Right ventricle myocardium inferior (tissue), 1 donor: ENCODE results near the gene RYR1. TPM values are rescaled to one million over a fixed set of nuclear protein-coding genes. Genes with fewer than 3 reads are reported as not detected.
A peak's percentile ranks its signal among the peaks of the same experiment; 100 is the strongest.
"Not testable (repeated sequence)": the region's sequence is repeated elsewhere in the genome, so short reads cannot be mapped to it uniquely, and the experiment has no call there.

Experiments
- ATAC-seq: fragments of 200-7000 bp; cut with Tn5 transposase; one replicate; pipeline ENCODE4 v1.9.1; 2020; ENCODE audit warnings: mild to moderate bottlenecking, moderate library complexity
- DNase-seq: peaks from one replicate; pipeline ENCODE4 v3.0.0; 2021; ENCODE audit errors: missing footprints
- intact Hi-C: fragments of 100-400 bp; cut with DNase I; formaldehyde crosslinking; loops from one replicate; pipeline ENCODE4 v1.11.0; 2022
- total RNA-seq: library from RNA; stranded (reverse); fragmentation: NEBNext Ultra II Directional; extraction: Animal tissue kit (Norgen Biotek cat#: 25700); gene quantifications from one replicate; pipeline ENCODE4 v1.2.1, GENCODE V29; 2021
- donor health status: DM: no; HTN: yes; CAD: no; lungs with severe emphysema.

RYR1 gene
- total RNA-seq, 1 donor from 2014 or later = 0.81 TPM

GRCh38 chr19:38543807-38544568 lies 110.5 kb downstream of the RYR1 start:
- intact Hi-C loops = loop anchor here (1.0 kb wide), 1 partner anchor 386 kb away; the partner anchor contains the start of genes MRPS12 and SARS2
- DNase-seq (no peak), ATAC-seq (peak; percentile 79)

- intact Hi-C loops = loop anchor here (1.0 kb wide), 1 partner anchor 386 kb away; the partner anchor contains the start of genes MRPS12 and SARS2
- DNase-seq = no peak
- ATAC-seq = no peak
These were observed 111.3 kb downstream of the RYR1 start for GRCh38 chr19:38544569-38545315.

GRCh38 chr19:38545596-38545995 lies 112.1 kb downstream of the RYR1 start:
- ATAC-seq = no peak
- DNase-seq = no peak
- intact Hi-C loops = no loop called here

- DNase-seq (no peak), ATAC-seq (no peak)
- intact Hi-C loops = no loop called here
These were observed 113.9 kb downstream of the RYR1 start for GRCh38 chr19:38547421-38547820.

GRCh38 chr19:38549061-38549460 lies 115.6 kb downstream of the RYR1 start:
- ATAC-seq (no peak), DNase-seq (no peak)
- intact Hi-C loops = no loop called here

GRCh38 chr19:38549942-38550341 lies 116.5 kb downstream of the RYR1 start:
- intact Hi-C loops = no loop called here
- DNase-seq (no peak), ATAC-seq (no peak)

- no peak for DNase-seq
- intact Hi-C loops = no loop called here
- ATAC-seq = no peak
These were observed 116.9 kb downstream of the RYR1 start for GRCh38 chr19:38550376-38550775.

- DNase-seq = no peak
- intact Hi-C loops = no loop called here
- no peak for ATAC-seq
These were observed 117.9 kb downstream of the RYR1 start for GRCh38 chr19:38551450-38551813.

- intact Hi-C loops, DNase-seq, ATAC-seq: not testable (repeated sequence)
These were observed 119.7 kb downstream of the RYR1 start for GRCh38 chr19:38553239-38553638.

- DNase-seq = no peak
These were observed 121.2 kb downstream of the RYR1 start for GRCh38 chr19:38554676-38555141.

GRCh38 chr19:38555200-38555599 lies 121.7 kb downstream of the RYR1 start:
- no peak for DNase-seq
- no peak for ATAC-seq
- intact Hi-C loops = no loop called here

More at GRCh38 chr19:38554676-38555141, 121.2 kb downstream of the RYR1 start:
- intact Hi-C loops = no loop called here
- no peak for ATAC-seq

- intact Hi-C loops = no loop called here
- DNase-seq (no peak), ATAC-seq (no peak)
These were observed 123.2 kb downstream of the RYR1 start for GRCh38 chr19:38556521-38557174.

- DNase-seq = no peak
- no peak for ATAC-seq
- intact Hi-C loops = no loop called here
These were observed 123.8 kb downstream of the RYR1 start for GRCh38 chr19:38557205-38557799.

- DNase-seq, intact Hi-C loops, ATAC-seq: not testable (repeated sequence)
These were observed 125.4 kb downstream of the RYR1 start for GRCh38 chr19:38558933-38559332.

- intact Hi-C loops = no loop called here
- ATAC-seq (no peak), DNase-seq (no peak)
These were observed 126.2 kb downstream of the RYR1 start for GRCh38 chr19:38559428-38560401.

- intact Hi-C loops = no loop called here
- ATAC-seq (no peak), DNase-seq (no peak)
These were observed 127.6 kb downstream of the RYR1 start for GRCh38 chr19:38561053-38561606.

- no peak for ATAC-seq
- intact Hi-C loops = no loop called here
- no peak for DNase-seq
These were observed 128.2 kb downstream of the RYR1 start for GRCh38 chr19:38561658-38562057.

GRCh38 chr19:38562096-38562495 lies 128.6 kb downstream of the RYR1 start:
- DNase-seq = no peak
- intact Hi-C loops = no loop called here
- ATAC-seq = no peak
